Activated effector memory CD4-positive, alpha-beta T cell treated with Interleukin-2 at 50 U/mL for 16 hours (primary cell): Measurements from ENCODE around the gene ZNF346.

Source experiments
- DNase-seq: peaks from one replicate; pipeline ENCODE4 v3.0.0-alpha.2; 2020

ZNF346 gene

GRCh38 chr5:177123789-177124485 lies 101.4 kb downstream of the ZNF346 start:
- no peak for DNase-seq

DNA sequence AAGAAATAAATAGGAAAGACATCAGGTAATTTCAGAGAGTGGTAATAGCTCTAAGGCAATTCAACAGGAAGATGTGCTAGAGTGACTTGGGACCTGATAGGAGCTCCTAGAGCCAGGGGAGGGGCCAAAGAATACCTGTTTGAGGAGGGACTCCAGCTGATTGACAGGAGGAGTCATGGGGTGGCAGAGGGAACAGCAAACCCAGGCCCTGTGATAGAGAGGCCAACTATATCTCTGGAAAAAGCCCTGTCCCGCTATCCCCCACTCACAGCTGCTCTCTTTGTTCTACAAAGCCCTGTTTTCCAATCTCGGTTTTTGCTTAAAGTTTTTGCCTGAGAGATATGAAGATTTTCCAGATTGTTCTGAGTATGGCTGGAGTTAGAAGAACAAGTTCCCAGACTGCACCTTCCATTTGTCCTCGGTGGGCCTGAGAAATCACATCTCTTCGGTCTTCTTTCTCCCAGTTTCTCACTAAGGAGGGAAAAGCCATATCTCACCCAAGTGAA lies 102.0 kb downstream of the ZNF346 start:
- no peak for DNase-seq

DNA sequence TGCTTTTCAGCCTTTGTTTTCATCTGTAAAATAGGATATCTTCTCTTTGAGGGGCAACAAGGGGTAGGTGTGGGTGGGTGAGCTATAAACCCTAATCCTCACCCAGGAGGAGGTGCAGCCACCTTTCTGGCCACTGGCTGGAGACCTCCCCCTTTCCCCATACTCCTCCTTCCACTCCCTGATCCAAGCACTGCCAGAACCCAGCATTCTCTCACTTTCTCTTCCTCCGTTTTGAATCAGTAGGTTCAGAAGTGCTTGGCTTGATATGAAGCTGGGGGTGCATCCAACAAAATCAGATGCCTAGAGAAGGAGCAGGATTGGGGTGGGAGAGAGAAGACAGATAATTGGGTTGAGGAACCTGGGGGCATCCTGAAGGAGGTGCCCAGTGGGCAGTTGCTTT lies 104.3 kb downstream of the ZNF346 start:
- no peak for DNase-seq

- no peak for DNase-seq
Measured at GRCh38 chr5:177128551-177128981, 106.1 kb downstream of the ZNF346 start.

- DNase-seq, result no peak
Measured at GRCh38 chr5:177130211-177131018, 107.9 kb downstream of the ZNF346 start.
